Fibroblast of skin of left quadriceps (primary cell): ENCODE data around the gene KCNJ18.
"Not testable (repeated sequence)": the region's sequence is repeated elsewhere in the genome, so short reads cannot be mapped to it uniquely, and the experiment has no call there.

ENCODE experiments used
- DNase-seq, 2 experiments: peaks; one replicate each; pipeline ENCODE4 v3.0.0-alpha.2; 2013; ENCODE audit warnings: low read depth in 2 of 2

The KCNJ18 gene

DNA sequence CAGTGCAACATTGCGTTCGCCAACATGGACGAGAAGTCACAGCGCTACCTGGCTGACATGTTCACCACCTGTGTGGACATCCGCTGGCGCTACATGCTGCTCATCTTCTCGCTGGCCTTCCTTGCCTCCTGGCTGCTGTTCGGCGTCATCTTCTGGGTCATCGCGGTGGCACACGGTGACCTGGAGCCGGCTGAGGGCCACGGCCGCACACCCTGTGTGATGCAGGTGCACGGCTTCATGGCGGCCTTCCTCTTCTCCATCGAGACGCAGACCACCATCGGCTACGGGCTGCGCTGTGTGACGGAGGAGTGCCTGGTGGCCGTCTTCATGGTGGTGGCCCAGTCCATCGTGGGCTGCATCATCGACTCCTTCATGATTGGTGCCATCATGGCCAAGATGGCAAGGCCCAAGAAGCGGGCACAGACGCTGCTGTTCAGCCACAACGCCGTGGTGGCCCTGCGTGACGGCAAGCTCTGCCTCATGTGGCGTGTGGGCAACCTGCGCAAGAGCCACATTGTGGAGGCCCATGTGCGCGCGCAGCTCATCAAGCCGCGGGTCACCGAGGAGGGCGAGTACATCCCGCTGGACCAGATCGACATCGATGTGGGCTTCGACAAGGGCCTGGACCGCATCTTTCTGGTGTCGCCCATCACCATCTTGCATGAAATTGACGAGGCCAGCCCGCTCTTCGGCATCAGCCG is 10.8 kb downstream of the KCNJ18 start:
- not testable (repeated sequence) for DNase-seq

DNA sequence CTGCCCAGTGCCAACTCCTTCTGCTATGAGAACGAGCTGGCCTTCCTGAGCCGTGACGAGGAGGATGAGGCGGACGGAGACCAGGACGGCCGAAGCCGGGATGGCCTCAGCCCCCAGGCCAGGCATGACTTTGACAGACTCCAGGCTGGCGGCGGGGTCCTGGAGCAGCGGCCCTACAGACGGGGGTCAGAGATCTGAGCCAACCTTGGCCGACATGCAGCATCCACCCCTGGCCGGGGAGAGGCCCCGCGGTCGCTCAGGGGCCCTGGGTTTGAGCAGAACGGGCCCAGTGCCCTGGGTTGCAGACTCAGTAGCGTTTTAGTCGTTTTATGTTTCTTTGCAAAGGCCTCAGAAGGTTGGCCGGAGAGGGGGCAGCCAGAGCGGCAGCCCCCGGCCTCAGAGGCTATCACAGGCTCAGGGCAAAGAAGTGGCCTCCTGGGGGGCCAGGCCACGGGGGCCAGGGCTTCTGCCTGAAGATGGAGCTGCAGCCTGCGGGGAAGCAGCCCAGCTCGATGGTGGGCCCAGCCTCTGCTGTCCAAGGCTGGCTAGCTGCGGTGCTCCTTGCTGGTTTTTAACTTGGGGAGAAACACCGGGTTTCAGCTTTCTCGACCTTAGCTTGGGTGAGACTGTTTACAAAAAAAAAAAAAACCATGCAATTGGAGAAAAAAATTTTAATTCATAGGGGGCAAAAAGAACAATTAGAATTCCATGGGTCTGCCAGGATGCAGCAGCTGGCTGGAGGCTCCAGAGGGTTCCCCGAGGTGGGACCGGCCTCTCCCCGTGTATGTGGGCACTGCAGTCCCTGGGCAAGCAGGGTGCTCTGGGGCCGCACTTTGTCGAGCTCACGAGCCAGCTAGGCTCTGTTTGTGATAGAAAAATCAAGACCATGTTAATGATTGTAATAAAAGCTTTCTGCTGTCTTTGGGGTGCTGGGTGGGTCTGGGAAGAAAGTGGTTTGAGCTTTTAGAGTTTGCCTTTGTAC is 11.9 kb downstream of the KCNJ18 start:
- not testable (repeated sequence) for DNase-seq

DNA sequence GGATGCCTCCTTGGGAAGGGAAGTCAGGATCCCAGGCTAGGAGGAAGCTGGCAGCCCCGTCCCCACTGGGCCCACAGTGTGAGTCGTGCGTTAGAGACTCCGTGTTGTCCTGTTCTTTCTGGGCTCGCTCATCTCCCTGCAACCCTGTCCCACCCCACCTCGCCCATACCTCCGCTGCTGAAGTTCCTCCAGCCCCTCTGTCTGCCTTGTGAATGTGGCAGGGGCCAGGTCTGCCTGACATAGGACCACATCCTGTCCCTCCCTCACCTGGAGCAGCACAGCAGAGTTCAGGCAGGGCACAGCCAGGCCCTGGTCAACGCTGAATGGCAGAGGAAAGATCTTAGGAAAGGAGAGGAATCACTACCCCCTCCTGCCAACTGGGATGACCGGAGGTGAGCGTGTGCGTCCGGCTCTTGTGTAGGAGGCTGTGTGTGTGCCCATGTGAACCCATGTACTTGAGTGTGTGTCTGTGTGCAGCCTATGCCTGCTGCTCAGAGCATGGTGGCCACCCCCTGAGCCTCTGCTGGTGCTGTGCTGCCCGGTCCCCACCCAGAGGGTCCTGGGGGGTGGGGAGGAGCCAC is 12.8 kb downstream of the KCNJ18 start:
- no peak for DNase-seq

DNA sequence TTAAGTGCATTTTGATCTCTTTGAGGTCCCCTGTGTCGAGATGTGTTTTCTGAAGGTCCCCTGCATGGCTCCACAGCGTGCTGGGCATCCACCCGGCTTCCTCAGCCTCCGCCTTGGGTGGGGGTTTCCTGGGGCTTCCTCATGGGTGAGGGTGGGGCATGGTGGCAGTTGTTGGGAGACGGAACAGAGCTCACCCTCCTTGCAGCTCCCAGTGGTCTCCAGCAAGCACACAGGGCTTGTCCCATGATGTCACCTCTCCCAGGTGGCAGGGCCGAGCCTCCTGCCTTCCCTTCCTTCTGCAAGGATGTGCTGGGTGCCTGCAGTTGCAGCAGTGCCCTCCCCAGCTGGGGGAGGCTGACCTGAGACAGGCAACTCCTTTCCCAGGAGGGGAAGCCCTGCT is 13.4 kb downstream of the KCNJ18 start:
- DNase-seq = not testable (repeated sequence)

DNA sequence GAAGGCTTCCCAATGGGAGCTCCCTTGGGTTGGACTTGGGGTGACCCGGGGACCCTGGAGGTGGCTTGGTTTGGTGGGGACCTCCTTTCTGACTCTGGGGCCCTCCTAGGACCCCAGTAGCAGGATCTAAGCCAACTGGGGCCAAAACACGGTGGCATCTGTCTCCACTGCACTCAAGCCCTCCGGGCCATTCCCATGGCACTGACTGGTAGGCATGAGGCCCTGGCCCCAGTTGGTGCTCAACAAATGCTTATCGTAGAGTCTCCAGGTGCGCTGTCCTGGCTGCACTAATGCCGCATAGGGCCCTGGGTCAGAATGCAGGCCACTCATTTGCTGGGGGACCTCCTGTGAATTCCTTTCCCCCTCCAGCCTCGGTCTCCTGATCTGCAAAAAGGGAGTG is 14.2 kb downstream of the KCNJ18 start:
- DNase-seq = not testable (repeated sequence)

DNA sequence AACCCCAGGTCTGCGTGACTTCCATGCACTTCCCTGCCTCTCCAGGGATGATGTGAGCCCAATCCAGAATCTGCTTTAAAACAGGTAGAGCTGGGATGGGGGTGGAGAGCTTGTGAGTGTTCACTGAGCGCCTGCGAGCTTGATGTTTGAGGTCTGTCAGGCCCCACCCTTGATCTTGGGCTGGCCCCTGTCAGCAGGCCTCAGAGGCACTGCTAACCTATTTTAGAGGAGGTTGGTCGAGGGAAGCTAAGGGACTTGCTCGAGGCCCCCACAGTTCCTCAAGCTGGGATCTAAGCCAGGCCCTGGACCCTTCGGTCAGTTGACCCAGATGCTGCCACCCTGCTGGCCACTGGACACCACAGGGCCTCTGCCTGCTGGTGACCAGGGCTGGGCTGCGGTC is 14.8 kb downstream of the KCNJ18 start:
- not testable (repeated sequence) for DNase-seq

DNA sequence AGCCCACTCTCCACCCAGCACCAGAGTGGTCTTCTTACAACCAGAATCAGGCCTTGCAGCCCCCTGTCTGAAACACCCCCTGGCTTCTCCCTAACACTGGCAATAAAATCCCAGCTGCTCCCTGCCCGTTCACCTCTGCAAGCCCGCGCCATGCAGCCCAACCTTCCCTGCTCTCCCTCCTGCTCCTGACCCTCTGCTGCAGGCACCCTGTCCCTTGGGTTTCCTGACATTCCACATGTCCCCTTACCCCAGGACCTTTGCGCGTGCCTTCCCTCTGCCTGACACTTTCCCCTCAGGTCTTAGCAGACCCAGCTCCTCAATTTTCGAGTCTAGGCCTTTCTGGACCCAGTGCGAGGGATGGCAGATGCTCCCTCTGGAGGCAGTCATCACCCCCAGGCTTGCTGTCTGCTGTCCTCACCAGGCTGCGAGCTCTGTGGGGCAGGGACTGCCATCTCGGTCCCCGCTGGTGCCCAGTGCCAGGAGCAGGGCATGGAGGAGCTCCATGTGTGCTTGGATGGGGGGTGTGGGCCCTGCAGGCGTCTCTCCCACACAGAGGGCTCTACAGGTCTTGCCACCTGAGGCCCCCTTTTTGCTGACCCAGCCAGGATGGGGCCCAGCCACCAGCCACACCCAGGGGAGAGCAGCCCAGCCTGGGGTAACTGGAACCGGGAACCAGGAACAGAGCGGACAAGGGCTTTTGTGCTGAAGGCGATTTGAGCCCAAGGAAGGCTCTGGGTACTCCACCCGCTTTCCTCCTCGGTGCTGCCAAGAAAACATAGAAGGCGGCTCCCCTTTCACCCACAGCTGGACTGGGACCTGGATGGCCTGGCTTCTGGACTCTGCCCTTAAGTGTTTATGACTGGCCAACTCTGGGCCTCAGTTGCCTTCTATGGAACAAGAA is 15.6 kb downstream of the KCNJ18 start:
- not testable (repeated sequence) for DNase-seq

DNA sequence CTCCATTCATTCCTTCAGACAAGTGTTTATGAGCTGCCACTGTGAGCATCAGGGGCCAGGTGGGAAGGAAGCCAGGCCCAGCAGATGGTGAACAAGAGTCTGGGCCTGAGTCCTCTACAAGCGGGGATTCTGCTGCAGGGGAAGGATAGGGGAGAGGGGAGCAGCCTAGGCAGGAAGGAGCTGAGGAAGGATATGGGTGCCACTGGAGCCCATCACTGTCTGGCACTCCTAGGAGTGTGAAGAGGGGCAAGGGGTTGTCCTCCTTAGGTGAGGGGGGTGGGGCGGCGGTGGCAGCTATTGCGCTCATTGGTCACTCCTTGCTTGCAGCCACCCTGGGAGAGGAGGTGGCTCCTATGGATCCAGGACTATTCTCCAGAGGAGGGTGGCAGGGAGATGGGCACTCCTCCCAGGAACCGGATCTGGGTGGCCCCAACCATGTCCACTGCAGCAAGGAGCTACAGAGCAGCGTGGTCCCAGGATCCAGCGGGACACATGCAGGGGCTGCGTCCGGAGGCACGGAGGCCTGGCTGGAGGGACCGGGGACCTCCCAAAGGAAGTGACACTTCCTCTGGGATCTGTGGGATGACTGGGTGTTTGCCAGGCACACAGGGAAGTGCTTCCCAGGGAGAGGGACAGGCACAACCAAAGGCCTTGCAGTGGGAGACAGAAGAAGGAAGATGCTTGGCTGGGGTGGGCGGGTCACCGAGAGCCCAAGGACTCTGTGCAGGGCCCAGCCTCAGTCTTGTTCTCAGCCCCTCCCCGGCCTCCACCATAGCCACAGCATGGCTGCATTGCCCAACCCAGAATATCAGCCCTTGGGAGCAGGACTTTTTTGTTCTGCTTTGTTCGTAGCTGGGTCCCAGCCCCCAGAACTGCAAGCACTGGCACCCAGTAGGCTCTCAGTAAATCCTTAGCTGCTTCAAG is 16.6 kb downstream of the KCNJ18 start:
- not testable (repeated sequence) for DNase-seq

DNA sequence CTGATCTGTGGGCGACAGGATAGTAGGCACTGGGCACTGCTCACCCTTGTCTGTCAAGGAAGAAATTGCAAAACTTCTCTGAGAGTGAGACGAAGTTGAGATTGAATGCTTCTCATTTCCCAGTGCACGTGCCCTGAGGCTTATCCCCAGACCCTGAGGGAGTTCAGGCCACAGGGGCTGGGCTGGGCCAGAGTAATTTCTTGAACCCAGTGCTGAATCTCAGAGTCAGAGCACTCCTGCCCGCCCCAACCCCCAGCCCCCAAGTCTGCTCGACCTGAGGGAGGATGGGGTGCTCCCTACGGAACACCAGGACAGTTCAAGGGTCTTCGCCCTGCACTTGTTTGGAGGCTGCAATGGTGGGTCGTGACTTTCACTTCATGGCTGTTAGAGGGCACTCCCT is 17.7 kb downstream of the KCNJ18 start:
- not testable (repeated sequence) for DNase-seq

DNA sequence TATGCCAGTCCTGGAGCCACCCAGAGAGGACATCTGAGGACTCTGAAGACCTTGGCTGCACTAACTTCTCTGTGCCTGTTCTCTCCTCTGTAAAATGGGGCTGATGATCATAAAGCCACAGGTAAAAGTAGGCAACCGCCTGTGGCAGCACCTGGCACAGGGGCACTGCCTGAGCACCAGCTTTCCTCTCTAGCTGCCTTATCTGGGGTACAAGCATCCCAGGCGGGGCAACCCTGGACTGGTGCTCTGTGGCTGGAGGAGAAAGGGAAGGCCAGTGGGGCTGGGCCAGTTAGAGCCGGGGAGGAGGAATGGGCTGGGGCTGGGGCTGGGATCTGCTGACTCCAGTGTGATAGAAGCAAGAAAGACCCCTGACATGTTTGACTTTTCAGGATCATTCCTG is 18.2 kb downstream of the KCNJ18 start:
- DNase-seq = not testable (repeated sequence)

DNA sequence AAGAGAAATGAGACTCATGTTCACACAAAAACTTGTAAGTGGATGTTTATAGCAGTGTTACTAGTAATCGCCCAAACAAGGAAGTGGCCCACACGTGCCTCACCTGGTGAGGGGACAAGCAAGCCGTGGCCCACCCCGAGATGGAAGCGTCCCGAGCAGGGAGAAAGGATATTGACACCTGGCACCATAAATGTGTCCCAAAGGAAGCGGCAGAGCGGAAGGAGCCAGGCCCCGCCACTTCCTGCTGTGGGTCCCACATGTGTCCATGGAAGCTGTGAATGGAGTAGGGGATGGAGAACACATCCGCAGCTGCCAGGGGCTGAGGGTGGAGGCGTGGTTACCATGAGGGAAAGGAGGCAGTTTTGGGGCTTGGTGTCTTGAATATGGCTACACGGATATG is 18.9 kb downstream of the KCNJ18 start:
- no peak for DNase-seq

DNA sequence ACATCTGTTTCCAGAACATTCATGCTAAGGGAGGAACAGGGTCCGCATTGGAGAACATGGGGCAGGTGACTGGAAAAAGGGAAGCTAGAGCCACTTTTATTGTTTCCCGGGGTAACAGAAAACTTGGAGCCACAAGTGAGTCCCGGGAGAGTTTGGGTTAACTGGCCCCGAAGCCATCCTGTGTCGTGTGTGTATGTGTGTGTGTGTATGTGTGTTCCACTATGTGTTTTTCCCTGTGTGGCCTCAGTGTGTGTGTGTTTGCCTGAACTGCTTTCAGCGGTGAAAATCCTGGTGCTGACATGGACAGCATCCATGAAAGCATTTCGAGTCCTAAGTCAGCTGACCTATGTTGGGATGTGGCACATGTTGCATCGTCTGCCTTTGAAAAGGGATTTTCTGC is 20.7 kb downstream of the KCNJ18 start:
- DNase-seq = not testable (repeated sequence)

DNA sequence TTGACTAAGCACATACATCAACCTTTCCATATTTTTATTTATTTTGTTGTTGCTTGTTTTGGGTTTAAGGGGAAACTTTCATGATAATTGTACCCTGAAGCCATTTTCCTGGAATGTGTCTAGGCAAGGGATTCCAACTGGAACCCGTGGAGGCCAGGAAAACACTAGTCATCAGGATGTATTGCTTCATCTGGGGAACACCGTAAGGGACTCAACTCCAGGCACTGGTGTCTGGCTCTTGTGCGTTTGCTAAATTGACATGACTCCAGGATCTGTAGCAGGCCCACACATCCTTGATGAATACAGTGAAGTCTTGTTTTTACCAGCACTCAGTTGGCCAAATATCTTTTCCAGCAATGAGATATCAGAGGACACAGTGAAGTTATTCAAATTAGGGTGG is 21.3 kb downstream of the KCNJ18 start:
- not testable (repeated sequence) for DNase-seq

DNA sequence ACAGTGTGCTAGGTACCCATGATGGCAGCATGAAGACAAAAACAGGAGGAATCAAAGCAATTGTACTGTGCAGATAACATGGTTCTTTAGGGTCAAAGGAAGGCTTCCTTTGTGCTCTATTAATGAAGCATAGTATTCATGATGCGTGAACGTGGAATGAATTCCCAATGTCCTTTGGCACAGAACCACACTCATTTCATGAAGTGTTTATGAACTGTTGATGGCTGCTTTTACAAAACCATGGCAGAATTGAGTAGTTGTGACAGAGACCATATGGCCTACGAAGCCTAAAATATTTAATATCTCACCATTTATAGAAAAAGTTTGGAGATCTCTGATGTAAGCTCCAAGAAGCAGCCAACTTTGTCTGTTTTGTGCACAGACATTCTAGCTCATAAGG is 22.4 kb downstream of the KCNJ18 start:
- not testable (repeated sequence) for DNase-seq

DNA sequence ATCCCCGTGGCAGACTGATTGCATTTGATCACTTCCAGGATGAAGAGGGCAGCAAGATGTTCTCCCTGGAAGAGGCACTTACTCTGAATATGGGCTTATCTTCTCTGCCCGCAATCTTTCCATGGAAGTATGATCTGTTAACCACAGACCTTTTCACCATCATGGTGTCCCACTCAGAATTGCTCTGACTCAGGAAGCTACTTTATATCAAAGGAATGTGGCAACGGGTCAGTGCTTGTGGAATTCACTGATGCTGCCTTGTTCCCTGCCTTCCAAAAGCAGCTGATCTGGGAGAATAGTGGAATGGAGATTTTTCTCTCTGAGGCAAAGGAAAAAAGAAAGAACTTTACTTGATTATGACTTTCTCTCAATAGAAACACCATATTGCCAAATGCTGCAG is 23.6 kb downstream of the KCNJ18 start:
- not testable (repeated sequence) for DNase-seq

DNA sequence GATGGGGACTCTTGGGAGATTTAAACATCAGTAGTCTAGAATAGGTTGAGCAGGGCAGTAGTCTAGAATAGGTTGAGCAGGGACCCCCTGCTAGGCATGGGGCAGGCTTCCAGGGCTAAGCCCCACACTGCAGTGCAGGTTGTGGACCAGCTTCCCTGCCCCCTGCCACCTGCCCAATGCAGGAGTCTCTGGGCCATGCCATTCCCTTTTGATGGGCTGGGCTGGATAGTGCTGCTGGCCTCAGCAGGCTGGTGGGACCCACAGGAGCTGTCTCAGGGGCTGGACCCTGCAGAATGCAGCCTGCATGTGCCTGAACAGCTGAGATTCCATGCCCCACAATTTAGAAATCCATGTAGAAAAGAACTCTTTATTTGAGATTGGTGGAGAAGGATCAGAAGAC is 26.6 kb downstream of the KCNJ18 start:
- not testable (repeated sequence) for DNase-seq

DNA sequence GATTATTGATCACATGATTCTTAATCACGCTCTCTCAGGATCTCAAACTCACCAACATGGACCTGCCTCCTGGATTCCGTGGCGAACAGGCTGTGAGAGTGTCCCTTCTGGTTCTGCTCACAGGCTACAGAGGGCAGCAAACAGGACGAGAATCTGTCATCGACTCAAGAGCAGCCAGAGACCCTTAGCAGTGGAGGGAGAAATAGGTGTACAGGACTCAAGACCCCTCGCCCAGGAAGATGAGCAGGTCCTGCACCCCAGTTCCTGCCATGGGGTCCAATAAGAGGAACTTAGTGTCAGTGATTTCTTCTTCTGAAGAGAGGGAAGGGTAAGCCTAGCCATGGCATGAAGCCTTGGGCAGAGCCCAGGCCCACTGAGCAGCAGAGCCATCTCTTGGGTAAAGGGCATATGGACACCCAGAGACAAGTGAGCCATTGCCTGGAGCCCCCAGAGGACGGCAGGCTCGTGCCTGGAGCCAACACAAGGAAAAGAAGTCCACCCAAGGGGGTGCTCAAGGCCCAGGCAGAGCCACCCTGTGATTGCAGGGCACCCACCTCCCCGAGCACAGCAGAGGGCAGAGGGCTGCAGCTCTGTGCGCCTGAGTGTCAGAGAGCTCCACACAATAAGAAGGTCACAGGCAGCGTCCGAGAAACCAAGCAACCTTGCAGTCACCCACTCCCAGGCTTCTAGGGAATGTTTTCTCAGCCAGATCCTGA is 27.3 kb downstream of the KCNJ18 start:
- DNase-seq = not testable (repeated sequence)

DNA sequence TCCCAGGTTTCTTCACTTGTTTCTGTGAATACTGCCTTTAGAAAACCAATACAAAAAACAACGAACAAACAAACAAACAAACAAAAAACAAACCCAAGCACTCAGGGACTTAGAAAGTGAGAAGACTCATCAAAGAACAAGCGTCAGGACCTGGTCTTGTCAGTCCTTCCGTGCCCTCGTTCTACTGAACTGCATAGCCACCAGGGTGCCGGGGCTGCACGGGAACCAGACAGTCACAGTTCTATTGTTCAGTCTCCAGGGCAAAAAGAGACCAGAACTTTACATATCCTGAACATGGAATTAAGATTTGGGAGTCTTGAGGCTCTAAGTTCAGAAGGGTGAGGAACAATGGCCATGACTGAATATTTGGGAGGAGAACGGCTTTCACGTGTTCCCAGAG is 28.2 kb downstream of the KCNJ18 start:
- not testable (repeated sequence) for DNase-seq

DNA sequence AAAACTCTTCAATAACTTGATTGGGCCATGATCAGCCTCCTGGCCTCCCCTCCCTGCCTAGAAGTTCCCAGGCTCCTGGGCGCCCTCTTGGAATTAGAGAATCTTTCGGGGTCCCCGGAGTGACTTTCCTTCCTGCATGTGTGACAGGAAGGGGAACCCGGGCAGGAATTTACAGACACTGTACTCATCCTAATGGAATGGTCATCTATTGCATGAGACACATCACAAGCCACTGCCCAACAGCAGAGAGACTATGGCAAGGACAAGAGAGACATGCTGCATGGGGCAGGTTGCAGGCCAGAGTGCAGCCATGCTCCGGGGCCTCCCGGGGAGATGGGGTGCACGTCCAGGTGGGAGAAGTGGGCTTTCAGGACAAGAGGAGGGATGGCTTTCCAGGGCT is 29.9 kb downstream of the KCNJ18 start:
- DNase-seq = not testable (repeated sequence)
